ENCODE data around the gene EIPR1. TPM values are rescaled to one million over a fixed set of nuclear protein-coding genes. Genes with fewer than 3 reads are reported as not detected.

Gene EIPR1
- total and polyA plus RNA-seq, 2 of the 4 experiments (the other 2 are of a cell fraction) = 46.5 to 67.4 TPM

GRCh38 chr2:3268705-3269029 is 109.0 kb downstream of the EIPR1 start:
- Histone ChIP-seq H2AK9ac (replicated peaks; ENCODE audit: low read depth, low read length, poor library complexity) (no peak overlapping the region), H2BK15ac (ENCODE audit: low read depth, low read length) (no peak overlapping the region), H3K4me3 (ENCODE audit: insufficient read depth, low read depth, low read length) (no peak overlapping the region), H3K27me3 (ENCODE audit: control insufficient read depth, insufficient read depth, low read length) (no peaks in the 10 kb centered on the region), H3K9me1 (ENCODE audit: insufficient read depth, low read length) (peaks cover 6% of the 10 kb centered on the region; the same call in 1 of the 2 replicates), H3K4me1 (ENCODE audit: control insufficient read depth, insufficient read depth, low read length) (no peaks in the 10 kb centered on the region), H3K36me3 (ENCODE audit: control insufficient read depth, insufficient read depth, low read length) (no peaks in the 10 kb centered on the region), H3K14ac (replicated peaks; ENCODE audit: low read depth, low read length) (no peak overlapping the region), H3K79me1 (ENCODE audit: low read depth in 1 of 2, low read length in 2 of 2) (peaks cover 4 to 6% of the 10 kb centered on the region in 2 experiments; a peak in 3 of 4 replicates), H2BK20ac (ENCODE audit: low read depth, low read length) (no peak overlapping the region), H3K9me3 (ENCODE audit: control insufficient read depth, insufficient read depth, low read length) (0 out of 2 replicates have a peak, but pooled peaks cover 2% of the 10 kb centered on the region), H3K9ac (ENCODE audit: low read depth, low read length) (no peak overlapping the region), H3K23ac (ENCODE audit: low read depth, low read length) (no peak overlapping the region), H4K8ac (ENCODE audit: low read depth in 2 of 2, low read length in 2 of 2) (no peak overlapping the region), H3K27ac (ENCODE audit: insufficient read depth, low read length) (no peak overlapping the region), H3K18ac (ENCODE audit: low read depth, low read length) (no peak overlapping the region), H3K4ac (ENCODE audit: low read depth, low read length) (no peak overlapping the region), H2BK5ac (ENCODE audit: low read depth, low read length, poor library complexity, severe bottlenecking) (no peak overlapping the region), H3K56ac (ENCODE audit: extremely low read depth, insufficient read depth, low read length) (no peak overlapping the region), H3K4me2 (ENCODE audit: low read depth, low read length) (no peak overlapping the region), H2AFZ (replicated peaks; ENCODE audit: low read length, poor library complexity) (no peak overlapping the region), H4K20me1 (ENCODE audit: insufficient read depth, low read length) (no peaks in the 10 kb centered on the region; the same call in 1 of the 2 replicates), H4K91ac (ENCODE audit: insufficient read depth, low read depth, low read length) (no peak overlapping the region), H4K5ac (ENCODE audit: low read depth, low read length) (no peak overlapping the region), H2AK5ac (ENCODE audit: low read depth, low read length) (no peak overlapping the region), H2BK120ac (ENCODE audit: low read depth, low read length) (no peak overlapping the region)
- WGBS, 2 experiments (ENCODE audit: extremely low coverage in 2 of 2, insufficient read length in 1 of 2) = no CpG with 5 or more reads among the region's 6 CpGs
- BruUV-seq (replicated peaks) = no TSS peak
- ChIA-PET POLR2A (ENCODE audit: unreplicated experiment) (no interaction called here), CTCF (no interaction called here)
- ATAC-seq (ENCODE audit: low read depth) = no peak
- in situ Hi-C loops (cut with MboI; ENCODE audit: low sequenced_read_pairs) = no loop called here
- TF ChIP-seq, protein P1, sequence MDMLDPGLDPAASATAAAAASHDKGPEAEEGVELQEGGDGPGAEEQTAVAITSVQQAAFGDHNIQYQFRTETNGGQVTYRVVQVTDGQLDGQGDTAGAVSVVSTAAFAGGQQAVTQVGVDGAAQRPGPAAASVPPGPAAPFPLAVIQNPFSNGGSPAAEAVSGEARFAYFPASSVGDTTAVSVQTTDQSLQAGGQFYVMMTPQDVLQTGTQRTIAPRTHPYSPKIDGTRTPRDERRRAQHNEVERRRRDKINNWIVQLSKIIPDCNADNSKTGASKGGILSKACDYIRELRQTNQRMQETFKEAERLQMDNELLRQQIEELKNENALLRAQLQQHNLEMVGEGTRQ (IDR thresholded peaks at IDR 0.05; ENCODE audit: low read depth, low read length) = no peak
- no peak for TF ChIP-seq MXI1 (IDR thresholded peaks at IDR 0.05; ENCODE audit: borderline replicate concordance, low read depth, low read length)
- no peak for TF ChIP-seq MAZ (IDR thresholded peaks at IDR 0.05; ENCODE audit: borderline replicate concordance, low read depth, low read length)
- no peak for TF ChIP-seq CTCF (conservative IDR thresholded peaks at IDR 0.05; ENCODE audit: low read depth, low read length)
- TF ChIP-seq RCOR1 (IDR thresholded peaks at IDR 0.05; ENCODE audit: insufficient replicate concordance, low read length) = no peak
- TF ChIP-seq SMC3 (IDR thresholded peaks at IDR 0.05; ENCODE audit: low read depth, low read length) = no peak
- no peak for TF ChIP-seq RAD21 (IDR thresholded peaks at IDR 0.05; ENCODE audit: low read length)
- TF ChIP-seq FOS (IDR thresholded peaks at IDR 0.05; ENCODE audit: low read depth, low read length) = no peak
- TF ChIP-seq CHD1 (IDR thresholded peaks at IDR 0.05; ENCODE audit: low read depth, low read length) = no peak
- no peak for TF ChIP-seq CEBPB (IDR thresholded peaks at IDR 0.05; ENCODE audit: low read depth, low read length)
- TF ChIP-seq NFE2L2 (IDR thresholded peaks at IDR 0.05; ENCODE audit: low read depth, low read length) = no peak
- no peak for TF ChIP-seq ELK1 (IDR thresholded peaks at IDR 0.05; ENCODE audit: borderline replicate concordance, low read depth, low read length)
- no peak for TF ChIP-seq MAFK (IDR thresholded peaks at IDR 0.05; ENCODE audit: low read depth, low read length)
- no peak for TF ChIP-seq BHLHE40 (IDR thresholded peaks at IDR 0.05; ENCODE audit: low read depth, low read length)
- no peak for TF ChIP-seq RFX5 (IDR thresholded peaks at IDR 0.05; ENCODE audit: low read depth, low read length)
- TF ChIP-seq POLR2A (IDR thresholded peaks at IDR 0.05; ENCODE audit: low read depth, low read length) = no peak
- intact Hi-C loops (cut with micrococcal nuclease) = no loop called here
- no peak for DNase-seq
- dilution Hi-C loops (cut with HindIII; ENCODE audit: low sequenced_read_pairs, unreplicated experiment) = no loop called here

Measured in IMR-90 (cell line).